GM12891 (cell line): ENCODE measurements around the gene NIPAL4.

ENCODE experiments used
- DNase-seq: peaks from one replicate; pipeline ENCODE4 v3.0.0; 2011; ENCODE audit warnings: low spot score; ENCODE audit not compliant: insufficient read length
- FAIRE-seq: peaks from 2 replicates; lab custom pipeline; 2011; peaks lifted over from hg19 to GRCh38; lab: Jason Lieb, UNC
- PAX5 ChIP-seq: IDR thresholded peaks from 2 replicates; pipeline ENCODE4 v1.6.1; 2011; ENCODE audit warnings: low read length, moderate library complexity, mild to moderate bottlenecking; ENCODE audit not compliant: insufficient read depth, severe bottlenecking
- POLR2A ChIP-seq: IDR thresholded peaks from 2 replicates; pipeline ENCODE4 v1.6.1; 2011; ENCODE audit warnings: low read depth, low read length, control low read depth
- POLR2AphosphoS5 ChIP-seq: IDR thresholded peaks from 2 replicates; pipeline ENCODE4 v1.6.1; 2011; ENCODE audit warnings: low read depth, low read length, control low read depth
- POU2F2 ChIP-seq: IDR thresholded peaks from 2 replicates; pipeline ENCODE4 v1.6.1; 2011; ENCODE audit warnings: low read depth, mild to moderate bottlenecking, control low read depth, low read length, moderate library complexity
- SPI1 ChIP-seq: IDR thresholded peaks from 2 replicates; pipeline ENCODE4 v1.6.1; 2011; ENCODE audit warnings: low read depth, low read length, control low read depth
- TAF1 ChIP-seq: IDR thresholded peaks from 2 replicates; pipeline ENCODE4 v1.6.1; 2011; ENCODE audit warnings: low read depth, low read length, control low read depth

NIPAL4 gene

GRCh38 chr5:157473383-157474320 lies 13.6 kb downstream of the NIPAL4 start:
- TF ChIP-seq SPI1 = 0 out of 2 replicates have a peak, but pooled peaks have one; percentile 21
- TF ChIP-seq POLR2A = no peak
- DNase-seq (no peak), FAIRE-seq (peak; percentile 41)

GRCh38 chr5:157475432-157475831 lies 15.4 kb downstream of the NIPAL4 start:
- DNase-seq (no peak), FAIRE-seq (no peak)
- no peak for TF ChIP-seq POLR2A
- TF ChIP-seq POU2F2 = no peak
- no peak for TF ChIP-seq PAX5
- no peak for TF ChIP-seq SPI1
- no peak for TF ChIP-seq TAF1
- TF ChIP-seq POLR2AphosphoS5 = no peak

GRCh38 chr5:157476702-157477408 lies 16.8 kb downstream of the NIPAL4 start:
- DNase-seq (peak; percentile 51), FAIRE-seq (peak; percentile 86)
- TF ChIP-seq POLR2A = no peak
- no peak for TF ChIP-seq POU2F2
- no peak for TF ChIP-seq TAF1
- no peak for TF ChIP-seq SPI1
- no peak for TF ChIP-seq PAX5
- no peak for TF ChIP-seq POLR2AphosphoS5

GRCh38 chr5:157477814-157478494 lies 17.9 kb downstream of the NIPAL4 start:
- TF ChIP-seq POLR2A = no peak
- no peak for TF ChIP-seq POU2F2
- no peak for TF ChIP-seq TAF1
- no peak for TF ChIP-seq SPI1
- no peak for TF ChIP-seq POLR2AphosphoS5
- TF ChIP-seq PAX5 = no peak
- no peak for FAIRE-seq

DNA sequence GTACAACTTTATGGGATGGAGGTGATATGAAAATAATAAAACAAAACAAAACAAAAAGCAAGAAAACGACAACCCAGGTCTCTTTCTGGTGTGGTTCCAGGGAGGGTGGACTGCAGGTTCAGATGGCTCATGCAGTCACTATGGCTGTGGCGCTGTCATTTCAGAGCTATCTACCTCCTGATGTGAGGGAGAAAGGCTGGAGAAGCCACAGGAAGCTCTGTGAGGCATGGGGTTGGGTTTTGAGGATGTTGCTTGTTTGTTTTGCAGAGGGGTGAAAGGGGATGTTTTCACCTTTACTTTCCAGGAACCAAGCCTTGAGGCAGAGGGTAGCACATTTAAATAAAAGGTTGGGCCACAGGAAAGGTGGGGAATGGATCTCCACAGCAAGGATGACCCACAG lies 18.7 kb downstream of the NIPAL4 start:
- DNase-seq = no peak
- FAIRE-seq = no peak
- TF ChIP-seq TAF1 = no peak
- TF ChIP-seq POU2F2 = no peak
- TF ChIP-seq POLR2A = no peak
- TF ChIP-seq PAX5 = no peak
- TF ChIP-seq SPI1 = no peak

More at GRCh38 chr5:157477814-157478494, 17.9 kb downstream of the NIPAL4 start:
- no peak for DNase-seq

DNA sequence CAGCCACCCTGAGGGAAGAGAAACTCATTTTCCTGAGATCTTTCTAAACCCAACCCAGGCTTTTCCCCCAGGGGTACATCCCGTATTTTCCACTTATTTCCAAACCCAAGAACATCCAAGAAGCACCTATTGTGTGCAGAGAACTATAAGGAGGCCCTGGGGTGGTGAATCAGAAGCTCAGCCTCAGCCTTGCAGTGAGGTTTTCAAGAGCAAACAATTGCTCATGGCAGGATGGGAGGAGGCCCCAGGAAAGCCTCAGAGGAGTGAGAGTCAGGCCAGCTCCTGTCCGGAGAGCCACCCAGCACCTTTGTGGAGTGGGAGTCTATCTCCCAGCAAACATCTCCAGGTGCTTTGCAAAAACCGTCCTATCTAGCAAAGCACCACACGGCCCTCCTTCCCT lies 19.2 kb downstream of the NIPAL4 start:
- TF ChIP-seq PAX5 = no peak
- TF ChIP-seq SPI1 = no peak
- no peak for TF ChIP-seq POU2F2
- no peak for TF ChIP-seq TAF1
- no peak for TF ChIP-seq POLR2A
- no peak for TF ChIP-seq POLR2AphosphoS5
- DNase-seq = no peak
- FAIRE-seq = no peak

- FAIRE-seq (no peak), DNase-seq (no peak)
- no peak for TF ChIP-seq SPI1
- TF ChIP-seq TAF1 = no peak
- TF ChIP-seq POU2F2 = no peak
- no peak for TF ChIP-seq POLR2AphosphoS5
- no peak for TF ChIP-seq PAX5
- TF ChIP-seq POLR2A = no peak
These were observed 19.8 kb downstream of the NIPAL4 start for GRCh38 chr5:157479612-157480510.

DNA sequence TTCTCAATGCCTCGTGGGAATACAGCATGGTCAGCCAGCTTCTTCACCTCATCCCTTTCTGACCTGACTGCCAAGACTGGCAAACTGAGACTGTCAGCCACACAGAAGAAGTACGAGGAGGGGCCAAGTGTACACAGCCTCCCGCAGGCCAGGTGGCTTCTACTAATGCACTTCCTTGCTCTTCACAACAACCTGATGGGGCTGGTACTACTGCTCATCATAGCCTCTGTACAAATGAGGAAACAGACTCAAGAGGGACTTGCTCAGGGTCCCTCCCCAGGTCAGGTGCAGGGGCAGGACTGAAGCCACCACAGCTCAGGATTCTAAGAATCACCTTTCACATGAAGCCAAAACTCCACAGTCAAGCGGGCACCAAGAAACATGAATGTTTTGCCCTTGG lies 21.3 kb downstream of the NIPAL4 start:
- FAIRE-seq (no peak), DNase-seq (no peak)
- TF ChIP-seq POLR2A = no peak
- TF ChIP-seq SPI1 = no peak
- TF ChIP-seq PAX5 = no peak
- no peak for TF ChIP-seq POLR2AphosphoS5
- no peak for TF ChIP-seq TAF1
- TF ChIP-seq POU2F2 = no peak
